Activated CD4-positive, alpha-beta T cell treated with anti-CD3 and anti-CD28 coated beads, Interleukin-2, amount 10 ng/mL, durations not matched to agents 24 days and 14 days (primary cell): ENCODE measurements around the gene ARFGAP1. TPM values are rescaled to one million over a fixed set of nuclear protein-coding genes. Genes with fewer than 3 reads are reported as not detected.

ENCODE experiments used
- DNase-seq: peaks from one replicate; pipeline ENCODE4 v3.0.0; 2022
- H3K27ac Mint-ChIP-seq: one replicate; pipeline ENCODE4 v1.8.0; 2022; ENCODE audit warnings: mild to moderate bottlenecking, mixed read lengths
- H3K27me3 Mint-ChIP-seq: one replicate; pipeline ENCODE4 v1.8.0; 2022; ENCODE audit warnings: mixed read lengths
- H3K36me3 Mint-ChIP-seq: one replicate; pipeline ENCODE4 v1.8.0; 2022; ENCODE audit warnings: low read depth, mild to moderate bottlenecking, mixed read lengths
- H3K4me1 Mint-ChIP-seq: one replicate; pipeline ENCODE4 v1.8.0; 2021; ENCODE audit warnings: mixed read lengths
- H3K4me3 Mint-ChIP-seq: one replicate; pipeline ENCODE4 v1.8.0; 2022; ENCODE audit warnings: mild to moderate bottlenecking, moderate library complexity, mixed read lengths
- H3K9me3 Mint-ChIP-seq: one replicate; pipeline ENCODE4 v1.8.0; 2021; ENCODE audit warnings: mixed read lengths
- intact Hi-C: fragments of 100-400 bp; cut with micrococcal nuclease; formaldehyde crosslinking; loops from one replicate; pipeline ENCODE4 v1.15.1; 2023
- total RNA-seq: library from RNA; stranded (reverse); gene quantifications from 2 replicates; pipeline ENCODE4 v1.2.3, GENCODE V29; 2022

The ARFGAP1 gene
- total RNA-seq, 1 donor from 2014 or later, result 97.0 TPM

DNA sequence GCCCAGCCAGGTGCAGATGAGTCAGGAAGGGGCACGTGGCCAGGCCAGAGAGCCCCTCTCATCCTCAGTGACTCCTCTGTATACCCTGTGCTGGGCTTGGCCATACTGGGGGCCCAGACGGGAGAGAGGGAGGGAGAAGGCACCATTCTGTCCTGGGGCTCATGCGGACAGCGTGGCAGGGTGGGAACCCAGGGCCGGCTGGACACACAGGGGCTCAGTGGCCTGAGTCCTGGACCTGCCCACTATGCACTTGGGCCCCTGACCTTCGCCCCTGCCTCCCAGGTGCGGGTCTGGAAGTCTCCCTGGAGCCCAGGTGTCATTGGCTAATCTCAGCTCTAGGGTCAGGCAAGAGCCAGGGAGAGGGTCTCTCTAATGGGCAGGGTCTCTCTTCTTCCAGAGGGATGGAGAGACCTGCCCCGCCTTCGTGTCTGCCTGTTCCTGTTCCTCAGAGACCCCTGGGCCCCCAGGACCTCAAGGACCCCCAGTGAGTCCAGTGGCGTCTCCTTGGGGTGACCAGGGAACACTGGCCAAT, 48.1 kb downstream of the ARFGAP1 start:
- H3K36me3 Mint-ChIP-seq, result no peaks in the 10 kb centered on the region
- intact Hi-C loops, result no loop called here
- H3K9me3 Mint-ChIP-seq, result no peaks in the 10 kb centered on the region
- H3K4me3 Mint-ChIP-seq, result no peak overlapping the region
- DNase-seq, result no peak
- H3K27me3 Mint-ChIP-seq, result peaks cover 2% of the 10 kb centered on the region
- H3K4me1 Mint-ChIP-seq, result no peaks in the 10 kb centered on the region
- H3K27ac Mint-ChIP-seq, result no peak overlapping the region

DNA sequence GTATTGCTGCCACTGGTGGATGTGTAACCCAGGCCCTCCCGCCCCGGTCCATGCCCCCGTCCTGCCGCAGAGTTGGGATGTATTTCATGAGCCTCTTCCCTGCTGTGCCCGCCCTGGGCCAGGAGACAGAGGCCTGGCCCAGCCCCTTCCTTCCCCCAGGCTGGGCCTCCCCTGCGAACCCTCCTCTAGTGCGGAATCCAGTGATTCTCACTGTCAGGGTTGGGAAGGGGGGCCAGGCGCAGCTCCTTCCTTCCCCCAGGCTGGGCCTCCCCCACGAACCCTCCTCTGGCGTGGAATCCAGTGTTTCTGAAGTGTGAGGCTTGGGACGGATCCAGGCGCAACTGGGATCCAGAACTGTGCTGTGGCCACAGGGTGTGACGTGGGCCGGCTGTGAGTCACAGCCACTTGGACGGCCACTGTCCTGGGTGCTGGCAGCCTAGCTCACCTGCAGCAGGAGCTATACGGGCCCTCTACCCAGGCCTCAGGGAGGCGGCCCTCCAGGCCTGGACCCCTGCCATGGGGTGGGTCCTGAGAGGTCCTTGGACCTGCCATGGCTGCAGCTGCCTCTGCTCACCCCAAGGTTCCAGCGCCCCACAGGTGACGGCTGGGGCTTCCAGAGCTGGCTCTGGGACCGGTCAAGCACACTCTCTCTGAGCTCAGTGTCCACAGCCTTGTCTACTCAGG, 48.7 kb downstream of the ARFGAP1 start:
- peaks cover 2% of the 10 kb centered on the region for H3K27me3 Mint-ChIP-seq
- DNase-seq, result no peak
- no peak overlapping the region for H3K4me3 Mint-ChIP-seq
- intact Hi-C loops, result no loop called here
- no peaks in the 10 kb centered on the region for H3K9me3 Mint-ChIP-seq
- H3K36me3 Mint-ChIP-seq, result no peaks in the 10 kb centered on the region
- no peaks in the 10 kb centered on the region for H3K4me1 Mint-ChIP-seq
- H3K27ac Mint-ChIP-seq, result no peak overlapping the region

DNA sequence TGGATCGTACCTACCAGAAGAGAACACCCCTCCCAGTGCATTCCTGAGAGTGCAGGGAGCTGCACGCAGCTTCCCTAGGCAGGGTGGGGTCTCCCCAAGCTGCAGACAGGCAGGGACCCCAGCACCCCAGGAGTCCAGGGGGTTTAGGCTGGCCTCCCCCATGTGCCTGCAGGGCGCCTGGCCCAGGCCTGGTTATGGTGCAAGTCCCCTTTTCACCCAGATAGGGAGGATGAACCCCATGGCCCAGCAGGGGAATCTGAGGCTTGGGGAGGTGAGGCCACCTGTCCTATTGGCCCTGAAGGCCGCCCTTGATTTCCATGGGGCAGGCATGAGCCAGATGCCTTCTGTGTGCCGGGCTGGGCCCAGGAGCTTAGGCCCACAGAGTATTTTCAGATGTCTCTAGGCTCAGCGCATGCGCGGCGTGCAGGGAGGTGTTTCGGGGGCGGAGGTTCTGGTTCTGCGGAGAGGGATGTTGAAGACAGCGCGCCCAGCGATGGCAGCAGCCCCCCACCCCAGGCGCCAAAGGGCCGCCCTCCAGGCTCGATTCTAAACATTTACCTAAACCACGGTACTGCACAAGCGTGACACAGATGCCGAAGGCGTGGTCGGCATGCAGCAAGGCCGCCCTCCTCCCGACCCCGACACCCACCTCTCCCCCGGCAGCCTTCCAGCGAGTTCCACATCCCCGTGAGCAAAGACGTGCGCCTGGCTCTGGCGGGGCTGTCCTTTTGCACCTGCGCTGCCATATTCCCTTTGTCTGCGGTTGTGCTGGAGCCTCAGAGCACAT, 49.7 kb downstream of the ARFGAP1 start:
- intact Hi-C loops, result no loop called here
- no peaks in the 10 kb centered on the region for H3K4me1 Mint-ChIP-seq
- H3K27ac Mint-ChIP-seq, result no peak overlapping the region
- no peak for DNase-seq
- no peak overlapping the region for H3K4me3 Mint-ChIP-seq
- peaks cover 2% of the 10 kb centered on the region for H3K27me3 Mint-ChIP-seq
- no peaks in the 10 kb centered on the region for H3K9me3 Mint-ChIP-seq
- no peaks in the 10 kb centered on the region for H3K36me3 Mint-ChIP-seq

DNA sequence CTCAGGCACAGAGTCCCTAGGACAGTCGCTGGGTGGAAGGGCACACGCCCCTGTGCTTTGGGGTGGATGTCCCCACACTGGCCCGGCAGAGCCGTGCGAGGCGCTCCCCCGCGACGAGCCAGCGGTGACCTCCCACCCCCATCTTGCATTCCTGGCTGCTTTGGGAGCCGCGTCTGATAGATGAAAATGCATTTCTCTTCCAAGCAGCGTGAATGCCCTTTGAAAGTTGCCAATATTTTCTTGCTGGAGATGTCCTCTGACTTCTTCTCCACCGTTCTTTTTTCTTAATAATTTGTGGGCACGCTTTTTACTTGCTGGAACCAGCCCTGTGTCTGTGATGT, 50.3 kb downstream of the ARFGAP1 start:
- peaks cover 2% of the 10 kb centered on the region for H3K27me3 Mint-ChIP-seq
- no peaks in the 10 kb centered on the region for H3K4me1 Mint-ChIP-seq
- intact Hi-C loops, result no loop called here
- H3K9me3 Mint-ChIP-seq, result no peaks in the 10 kb centered on the region
- H3K4me3 Mint-ChIP-seq, result no peak overlapping the region
- no peak for DNase-seq
- no peaks in the 10 kb centered on the region for H3K36me3 Mint-ChIP-seq
- no peak overlapping the region for H3K27ac Mint-ChIP-seq

DNA sequence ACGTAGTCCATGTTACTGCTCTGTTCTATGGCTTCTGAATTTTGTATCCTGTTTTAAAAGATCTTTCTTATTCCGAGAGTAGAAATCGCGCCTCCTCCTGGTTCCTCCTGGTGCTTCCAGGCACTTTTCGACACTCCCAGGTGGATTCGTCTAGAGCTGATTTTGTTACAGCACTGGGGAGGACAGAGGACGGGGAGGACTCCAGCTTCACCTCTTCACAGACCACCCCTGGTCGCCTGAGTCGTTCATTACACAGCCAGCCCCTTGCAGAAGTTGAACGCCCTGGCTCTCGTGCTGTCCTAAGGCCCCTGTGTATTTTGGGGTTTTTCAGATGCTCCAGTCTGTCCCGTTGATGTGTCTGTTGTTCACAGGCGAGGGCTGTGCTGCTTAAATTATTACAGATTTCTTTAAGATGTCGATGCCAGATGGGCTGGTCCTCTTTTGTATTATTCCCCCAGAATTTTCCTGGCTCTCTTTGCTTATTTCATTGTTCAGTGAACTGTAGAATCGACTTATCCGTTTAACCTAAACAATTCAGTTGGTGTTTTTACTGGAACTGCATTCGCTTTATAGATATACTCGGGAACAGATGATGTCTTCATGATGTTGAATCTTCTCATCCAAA, 50.9 kb downstream of the ARFGAP1 start:
- Mint-ChIP-seq H3K9me3 (no peaks in the 10 kb centered on the region), H3K27ac (no peak overlapping the region), H3K36me3 (no peaks in the 10 kb centered on the region), H3K4me1 (no peaks in the 10 kb centered on the region), H3K4me3 (no peak overlapping the region), H3K27me3 (peaks cover 2% of the 10 kb centered on the region)
- DNase-seq, result no peak
- intact Hi-C loops, result no loop called here

DNA sequence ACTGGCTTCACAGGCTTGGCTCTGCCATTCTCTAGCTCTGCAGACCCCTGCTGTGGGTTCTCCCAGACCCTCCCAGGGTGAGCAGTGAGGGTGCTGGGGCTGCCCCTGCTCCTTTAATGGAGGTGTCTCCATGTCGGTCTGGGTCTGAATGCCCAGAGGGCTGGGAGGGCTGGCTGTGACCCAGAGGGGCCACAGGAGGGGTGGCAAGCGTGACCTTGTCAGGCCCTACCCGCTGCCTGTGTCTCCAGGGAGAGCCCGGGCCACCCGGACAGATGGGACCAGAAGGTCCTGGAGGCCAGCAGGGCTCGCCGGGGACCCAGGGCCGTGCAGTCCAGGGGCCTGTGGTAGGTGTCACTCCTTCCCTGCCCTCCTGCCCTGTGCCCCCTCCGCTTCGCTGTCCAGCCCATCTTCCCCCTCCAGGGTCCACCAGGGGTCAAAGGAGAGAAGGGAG, 52.4 kb downstream of the ARFGAP1 start:
- H3K27ac Mint-ChIP-seq, result no peak overlapping the region
- no peaks in the 10 kb centered on the region for H3K36me3 Mint-ChIP-seq
- no peak overlapping the region for H3K4me3 Mint-ChIP-seq
- H3K9me3 Mint-ChIP-seq, result no peaks in the 10 kb centered on the region
- H3K4me1 Mint-ChIP-seq, result no peaks in the 10 kb centered on the region
- H3K27me3 Mint-ChIP-seq, result peaks cover 2% of the 10 kb centered on the region
- no peak for DNase-seq
- intact Hi-C loops, result no loop called here

DNA sequence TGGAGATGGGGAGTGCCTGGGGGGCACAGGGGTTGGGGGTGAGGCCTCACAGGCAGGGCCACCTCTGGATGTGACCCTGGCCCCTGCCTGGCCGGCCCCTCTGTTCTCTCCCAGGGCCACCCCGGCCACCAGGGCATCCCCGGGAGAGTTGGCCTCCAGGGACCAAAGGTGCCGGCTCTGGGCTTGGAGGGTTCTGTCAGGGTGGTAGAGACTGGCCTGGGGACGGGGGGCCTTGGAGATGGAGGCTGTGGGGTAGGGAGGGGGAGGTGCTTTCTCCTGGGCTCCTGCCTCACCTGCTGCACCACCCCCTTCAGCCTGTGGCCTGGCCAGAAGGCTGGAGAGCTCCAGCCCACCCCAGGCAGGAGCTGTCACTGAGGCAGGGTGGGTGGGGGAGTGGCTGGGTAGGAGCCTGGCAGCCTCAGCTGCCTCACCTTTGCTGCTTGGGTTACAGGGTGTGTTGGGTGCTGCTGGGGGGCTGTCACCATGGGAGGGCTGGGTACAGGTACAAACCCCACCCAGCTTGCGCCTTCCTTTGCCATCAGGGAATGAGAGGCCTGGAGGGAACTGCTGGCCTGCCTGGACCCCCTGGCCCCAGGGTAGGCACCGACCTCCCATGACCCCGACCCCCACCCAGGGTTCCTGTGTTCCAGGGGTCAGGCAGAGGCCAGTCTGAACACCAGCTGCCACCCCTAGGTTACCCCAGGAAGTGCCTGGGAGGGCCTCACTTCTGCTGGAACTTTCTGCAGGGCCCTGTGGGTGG, 53.1 kb downstream of the ARFGAP1 start:
- DNase-seq, result no peak
- no peaks in the 10 kb centered on the region for H3K4me1 Mint-ChIP-seq
- no peaks in the 10 kb centered on the region for H3K9me3 Mint-ChIP-seq
- peaks cover 2% of the 10 kb centered on the region for H3K27me3 Mint-ChIP-seq
- intact Hi-C loops, result no loop called here
- H3K4me3 Mint-ChIP-seq, result no peak overlapping the region
- H3K36me3 Mint-ChIP-seq, result no peaks in the 10 kb centered on the region
- no peak overlapping the region for H3K27ac Mint-ChIP-seq

DNA sequence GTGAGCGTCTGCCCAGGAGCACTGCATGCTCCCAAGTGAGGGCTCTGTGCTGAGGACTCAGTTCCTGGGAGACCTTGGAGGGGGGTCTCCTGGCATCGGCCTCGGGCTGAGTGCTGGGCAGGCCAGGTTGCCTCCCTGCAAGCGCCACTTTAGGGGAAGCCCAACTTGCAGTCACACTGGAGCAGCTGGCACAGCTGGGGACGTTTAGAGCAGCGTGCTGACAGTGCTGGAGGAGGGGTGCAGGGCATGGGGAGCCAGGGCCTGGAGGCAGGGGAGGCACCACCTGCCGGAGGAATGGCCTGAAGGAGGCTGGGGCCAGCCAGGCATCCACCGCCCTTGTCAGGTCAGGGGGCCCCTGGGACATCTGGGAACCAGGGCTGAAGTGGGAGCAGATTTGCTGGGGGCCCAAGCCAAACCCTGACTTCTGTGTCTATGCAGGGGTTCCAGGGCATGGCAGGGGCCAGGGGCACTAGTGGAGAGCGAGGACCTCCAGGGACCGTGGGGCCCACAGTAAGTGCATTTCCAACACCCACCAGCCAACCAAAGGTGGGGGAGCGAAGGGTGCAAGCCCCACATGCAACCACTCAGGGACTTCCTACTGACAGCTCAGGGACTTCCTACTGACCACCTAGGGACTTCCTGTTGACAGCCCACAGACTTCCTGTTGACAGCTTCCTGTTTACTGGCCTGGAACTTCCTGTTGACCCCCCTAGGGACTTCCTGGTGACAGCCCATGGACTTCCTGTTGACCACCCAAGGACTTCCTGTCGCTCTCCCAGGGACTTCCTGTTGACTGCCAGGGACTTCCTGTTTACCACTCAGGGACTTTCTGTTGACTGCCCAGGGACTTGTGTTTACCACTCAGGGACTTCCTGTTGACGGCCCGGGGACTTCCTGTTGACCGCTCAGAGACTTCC, 54.0 kb downstream of the ARFGAP1 start:
- H3K27ac Mint-ChIP-seq, result peak overlapping the region; percentile 65
- no peak for DNase-seq
- no peaks in the 10 kb centered on the region for H3K36me3 Mint-ChIP-seq
- H3K27me3 Mint-ChIP-seq, result peaks cover 2% of the 10 kb centered on the region
- peaks cover 1% of the 10 kb centered on the region for H3K9me3 Mint-ChIP-seq
- no peak overlapping the region for H3K4me3 Mint-ChIP-seq
- intact Hi-C loops, result no loop called here
- no peaks in the 10 kb centered on the region for H3K4me1 Mint-ChIP-seq

DNA sequence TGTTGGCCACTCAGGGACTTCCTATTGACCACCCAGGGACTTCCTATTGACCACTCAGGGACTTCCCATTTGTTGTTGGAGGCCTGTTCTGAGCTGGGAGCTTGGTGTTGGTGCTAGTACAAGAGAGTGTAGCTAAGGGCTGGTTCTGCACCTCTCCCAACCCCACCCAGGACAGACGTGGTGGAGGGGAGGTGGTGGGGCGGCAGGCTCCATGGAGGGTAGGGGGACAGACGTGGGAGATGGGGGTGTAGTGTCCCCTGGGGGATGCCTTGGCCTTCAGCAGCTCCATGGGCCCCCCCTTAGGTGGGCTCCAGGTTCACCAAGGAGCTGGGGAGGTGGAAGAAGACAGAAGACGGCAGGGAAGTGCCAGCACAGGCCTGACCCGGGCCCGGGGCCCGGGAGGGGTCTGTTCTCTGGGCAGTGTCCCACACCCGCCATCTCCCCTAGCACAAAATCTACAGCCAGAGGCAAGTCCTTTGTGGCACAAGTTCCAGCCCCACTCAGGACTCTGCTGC, 54.7 kb downstream of the ARFGAP1 start:
- no peaks in the 10 kb centered on the region for H3K36me3 Mint-ChIP-seq
- intact Hi-C loops, result no loop called here
- DNase-seq, result no peak
- H3K9me3 Mint-ChIP-seq, result peaks cover 7% of the 10 kb centered on the region
- peak overlapping the region; percentile 65 for H3K27ac Mint-ChIP-seq
- peaks cover 2% of the 10 kb centered on the region for H3K27me3 Mint-ChIP-seq
- H3K4me1 Mint-ChIP-seq, result no peaks in the 10 kb centered on the region
- H3K4me3 Mint-ChIP-seq, result no peak overlapping the region

DNA sequence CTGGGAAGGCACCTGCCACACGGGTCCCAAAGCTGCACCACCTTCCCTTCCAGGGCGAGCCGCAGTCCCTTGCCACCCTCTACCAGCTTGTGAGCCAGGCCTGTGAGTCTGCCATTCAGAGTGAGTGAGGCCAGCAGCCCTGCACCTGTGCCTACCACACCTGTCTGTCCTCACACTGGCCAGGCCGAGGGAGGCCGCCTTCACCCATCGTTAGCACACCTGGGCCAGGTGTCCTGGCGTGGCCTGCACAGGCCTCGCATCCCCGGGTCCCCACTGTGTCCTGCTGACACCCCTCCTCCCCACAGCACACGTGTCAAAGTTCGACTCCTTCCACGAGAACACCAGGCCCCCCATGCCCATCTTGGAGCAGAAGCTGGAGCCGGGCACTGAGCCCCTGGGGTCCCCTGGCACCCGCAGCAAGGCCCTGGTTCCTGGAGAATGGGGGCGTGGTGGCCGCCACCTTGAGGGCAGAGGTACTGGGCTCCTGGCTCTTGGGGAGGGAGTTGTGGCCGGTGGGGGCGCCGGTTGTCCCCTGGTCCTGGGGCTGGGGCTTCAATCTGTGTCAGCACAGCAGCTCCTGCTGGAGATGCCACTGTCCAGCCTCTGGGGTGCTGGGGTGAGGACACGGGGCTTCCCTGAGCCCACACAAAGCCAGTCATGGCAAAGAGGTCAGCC, 55.5 kb downstream of the ARFGAP1 start:
- peaks cover 1% of the 10 kb centered on the region for H3K27me3 Mint-ChIP-seq
- no peaks in the 10 kb centered on the region for H3K36me3 Mint-ChIP-seq
- no peak for DNase-seq
- intact Hi-C loops, result no loop called here
- no peak overlapping the region for H3K4me3 Mint-ChIP-seq
- H3K9me3 Mint-ChIP-seq, result peaks cover 7% of the 10 kb centered on the region
- H3K4me1 Mint-ChIP-seq, result no peaks in the 10 kb centered on the region
- no peak overlapping the region for H3K27ac Mint-ChIP-seq

DNA sequence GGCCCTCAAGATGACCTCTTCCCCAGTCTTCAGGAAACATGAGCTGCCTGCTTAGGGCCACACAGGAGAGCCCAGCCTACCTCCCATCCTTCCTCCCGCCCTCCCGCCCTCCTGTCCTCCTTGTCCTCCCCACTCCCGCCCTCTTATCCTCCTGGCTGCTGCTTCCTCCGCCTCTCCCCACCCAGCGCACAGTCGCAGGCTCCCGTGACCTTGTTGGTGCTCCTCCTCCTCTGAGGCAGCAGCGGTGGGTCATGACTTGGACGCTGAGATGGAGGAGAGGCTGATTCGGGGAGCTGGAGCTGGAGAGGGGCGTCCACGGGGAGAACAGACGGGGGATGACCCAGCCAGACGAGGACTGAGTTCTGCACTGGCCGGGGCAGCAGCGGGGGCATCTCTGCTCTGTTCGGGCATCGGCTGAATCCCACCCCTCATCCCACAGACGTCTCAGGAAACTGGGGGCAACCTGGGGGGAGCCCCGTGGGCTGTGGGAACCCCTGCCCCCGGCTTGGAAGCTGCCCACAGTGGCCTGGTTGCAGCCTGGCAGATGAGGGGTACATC, 56.2 kb downstream of the ARFGAP1 start:
- Mint-ChIP-seq H3K27ac (no peak overlapping the region), H3K27me3 (no peaks in the 10 kb centered on the region), H3K4me1 (no peaks in the 10 kb centered on the region), H3K36me3 (no peaks in the 10 kb centered on the region), H3K4me3 (no peak overlapping the region), H3K9me3 (peaks cover 7% of the 10 kb centered on the region)
- intact Hi-C loops, result no loop called here
- DNase-seq, result no peak

DNA sequence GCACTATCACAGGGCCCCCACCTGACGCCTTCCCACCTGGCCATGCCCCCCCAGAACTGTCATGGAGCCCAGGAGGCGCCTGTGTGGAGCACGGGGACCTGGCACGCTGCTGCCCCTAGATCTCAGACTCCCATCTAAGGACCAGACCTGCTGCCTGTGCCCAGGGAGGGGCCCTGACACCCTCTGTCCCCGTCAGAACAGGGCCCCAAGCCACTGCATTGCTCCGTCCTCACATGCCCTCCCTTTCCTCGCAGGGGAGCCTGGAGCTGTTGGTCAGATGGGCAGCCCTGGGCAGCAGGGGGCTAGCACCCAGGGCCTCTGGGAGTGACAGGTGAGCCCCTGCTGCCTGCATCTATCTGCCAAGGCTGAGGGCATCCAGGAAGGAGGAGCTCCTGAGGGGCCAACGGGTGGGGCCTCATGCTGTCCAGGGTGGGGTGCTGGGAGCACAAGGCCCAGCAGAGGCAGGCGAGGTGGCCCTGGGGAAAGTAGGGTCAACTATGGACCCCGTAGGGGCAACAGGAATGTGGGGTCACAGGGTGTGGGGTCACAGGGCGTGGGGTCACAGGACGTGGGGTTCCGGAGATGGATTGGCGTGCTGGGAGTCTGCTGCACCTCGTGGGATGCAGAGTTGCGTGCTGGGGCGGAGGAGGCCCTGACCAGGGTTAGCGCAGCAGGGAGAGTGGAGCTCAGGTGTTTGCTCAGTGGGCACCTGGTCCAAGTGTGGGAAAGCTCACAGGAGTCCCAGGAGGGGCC, 56.9 kb downstream of the ARFGAP1 start:
- no peak overlapping the region for H3K4me3 Mint-ChIP-seq
- no peaks in the 10 kb centered on the region for H3K27me3 Mint-ChIP-seq
- no peak overlapping the region for H3K27ac Mint-ChIP-seq
- H3K36me3 Mint-ChIP-seq, result no peaks in the 10 kb centered on the region
- H3K9me3 Mint-ChIP-seq, result peaks cover 7% of the 10 kb centered on the region
- H3K4me1 Mint-ChIP-seq, result no peaks in the 10 kb centered on the region
- intact Hi-C loops, result no loop called here
- no peak for DNase-seq
